OCI-LY1 (cell line): ENCODE measurements around the gene DBX1.

Experiments
- EZH2 ChIP-seq: fragments of 200-600 bp; sonication (generic), shearing (Covaris generic); IDR thresholded peaks from 2 replicates; pipeline ENCODE4 v1.8.0; 2017; ENCODE audit warnings: borderline replicate concordance, mixed run types, mild to moderate bottlenecking, antibody characterized with exemption, low read length, moderate library complexity, mixed read lengths
- TF ChIP-seq, protein P1 (sequence below): fragments of 200-600 bp; sonication (generic), shearing (Covaris generic); IDR thresholded peaks from 2 replicates; pipeline ENCODE4 v1.5.1; 2017; ENCODE audit warnings: mild to moderate bottlenecking, antibody characterized with exemption, low read length, moderate library complexity, mixed read lengths

DNA sequence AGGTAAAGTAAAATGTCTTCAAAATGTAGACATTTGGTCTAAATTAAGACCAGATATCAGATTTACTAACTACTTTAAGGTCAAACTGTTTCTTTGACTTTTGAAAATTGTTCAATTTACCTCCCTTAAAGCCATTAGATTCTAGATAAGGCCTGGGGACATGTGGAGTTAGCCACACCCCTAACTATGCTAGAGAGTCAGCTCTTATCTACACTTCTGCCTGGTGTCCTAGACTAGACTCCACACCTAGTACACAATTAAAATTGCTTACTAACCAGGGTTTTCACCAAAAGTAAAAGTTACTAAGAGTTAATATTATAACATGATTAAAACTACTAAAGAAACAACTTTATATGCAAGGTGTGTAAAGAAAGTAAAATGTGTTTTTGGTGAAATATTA, 43.6 kb upstream of the DBX1 start:
- TF ChIP-seq, protein P1, sequence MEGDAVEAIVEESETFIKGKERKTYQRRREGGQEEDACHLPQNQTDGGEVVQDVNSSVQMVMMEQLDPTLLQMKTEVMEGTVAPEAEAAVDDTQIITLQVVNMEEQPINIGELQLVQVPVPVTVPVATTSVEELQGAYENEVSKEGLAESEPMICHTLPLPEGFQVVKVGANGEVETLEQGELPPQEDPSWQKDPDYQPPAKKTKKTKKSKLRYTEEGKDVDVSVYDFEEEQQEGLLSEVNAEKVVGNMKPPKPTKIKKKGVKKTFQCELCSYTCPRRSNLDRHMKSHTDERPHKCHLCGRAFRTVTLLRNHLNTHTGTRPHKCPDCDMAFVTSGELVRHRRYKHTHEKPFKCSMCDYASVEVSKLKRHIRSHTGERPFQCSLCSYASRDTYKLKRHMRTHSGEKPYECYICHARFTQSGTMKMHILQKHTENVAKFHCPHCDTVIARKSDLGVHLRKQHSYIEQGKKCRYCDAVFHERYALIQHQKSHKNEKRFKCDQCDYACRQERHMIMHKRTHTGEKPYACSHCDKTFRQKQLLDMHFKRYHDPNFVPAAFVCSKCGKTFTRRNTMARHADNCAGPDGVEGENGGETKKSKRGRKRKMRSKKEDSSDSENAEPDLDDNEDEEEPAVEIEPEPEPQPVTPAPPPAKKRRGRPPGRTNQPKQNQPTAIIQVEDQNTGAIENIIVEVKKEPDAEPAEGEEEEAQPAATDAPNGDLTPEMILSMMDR: no peak
- no peak for TF ChIP-seq EZH2
